NCI-H1092 (cell line): ENCODE measurements around the gene TANC1.

Experiments
- DNase-seq: peaks from one replicate; lab custom pipeline; 2025; lab: John Stamatoyannopoulos, UW

The TANC1 gene

DNA sequence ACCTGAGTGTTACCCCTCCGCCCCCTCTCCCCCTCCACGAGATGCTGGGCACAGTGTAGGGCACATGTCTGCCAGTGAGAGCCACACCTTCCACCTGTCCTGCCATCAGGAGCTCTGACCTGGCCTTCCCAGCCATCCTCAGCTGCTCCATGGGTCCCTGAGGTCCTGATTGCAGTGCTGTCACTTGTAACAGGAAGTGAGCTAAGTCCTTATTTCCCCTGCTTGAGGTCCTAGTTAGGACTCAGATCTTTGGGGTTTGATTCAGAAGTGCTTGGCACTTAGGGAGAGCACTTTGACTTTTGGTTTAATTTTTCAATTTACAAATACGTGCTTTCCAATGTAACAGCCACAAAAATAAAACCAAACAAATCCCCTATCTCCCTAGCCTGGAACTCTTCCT is 192.5 kb downstream of the TANC1 start:
- no peak for DNase-seq

DNA sequence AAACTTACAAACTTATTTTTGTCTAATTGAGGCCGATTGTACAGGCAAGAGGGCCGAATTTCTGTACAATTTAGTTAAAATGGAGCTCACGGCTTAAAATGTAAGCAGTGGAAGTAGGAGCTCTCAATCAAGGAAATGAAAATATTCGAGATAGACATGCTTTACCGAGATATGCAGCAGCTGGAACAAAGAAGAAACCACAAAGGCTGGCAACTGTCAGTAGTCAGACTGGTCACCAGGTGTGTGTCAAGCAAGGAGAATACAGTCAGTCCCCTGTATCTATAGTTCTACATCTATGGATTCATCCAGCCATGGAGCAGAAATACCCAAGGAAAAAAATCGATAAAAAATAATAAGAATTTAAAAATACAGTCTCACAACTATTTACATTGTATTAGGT is 195.5 kb downstream of the TANC1 start:
- no peak for DNase-seq

DNA sequence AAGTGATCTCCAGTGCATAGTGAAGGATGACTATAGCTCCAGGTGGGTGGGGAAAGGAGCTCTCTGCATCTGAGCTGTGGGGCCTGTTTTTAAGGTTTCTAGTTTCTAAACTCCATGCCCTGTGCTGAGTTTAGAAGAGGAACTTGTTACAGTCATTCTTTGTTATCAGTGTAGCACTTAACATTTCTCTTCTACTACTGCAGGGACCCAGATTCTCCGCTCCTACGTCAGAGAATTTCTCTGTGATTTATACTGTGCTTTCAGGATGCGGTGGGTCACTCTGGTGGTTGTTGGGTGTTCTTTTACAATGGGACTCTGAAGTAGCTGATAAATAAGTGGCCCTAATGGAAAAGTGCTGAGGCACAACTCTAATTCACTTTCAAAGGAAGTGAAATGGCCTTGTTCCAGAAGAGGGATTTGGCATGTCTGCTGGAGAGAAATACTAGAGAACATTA is 196.0 kb downstream of the TANC1 start:
- no peak for DNase-seq

DNA sequence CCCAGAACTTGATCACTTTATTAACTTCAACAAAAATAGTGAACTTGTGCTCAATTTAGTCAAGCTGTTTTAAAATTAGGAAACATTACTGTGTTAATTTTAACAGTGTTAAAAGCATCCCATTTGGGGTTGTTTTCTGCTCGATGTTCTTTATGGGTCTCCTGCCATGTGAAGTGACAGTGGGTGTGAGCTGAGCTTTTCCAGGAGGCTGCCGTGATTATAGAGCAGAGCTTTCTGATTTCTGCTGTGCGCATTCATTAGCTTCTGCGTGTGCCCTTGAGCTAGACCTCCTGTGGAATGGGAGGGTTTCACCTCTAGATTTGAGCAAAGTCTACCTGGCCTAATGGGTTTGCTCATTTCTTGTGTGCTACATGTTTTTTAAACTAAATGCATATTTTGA is 196.6 kb downstream of the TANC1 start:
- no peak for DNase-seq

DNA sequence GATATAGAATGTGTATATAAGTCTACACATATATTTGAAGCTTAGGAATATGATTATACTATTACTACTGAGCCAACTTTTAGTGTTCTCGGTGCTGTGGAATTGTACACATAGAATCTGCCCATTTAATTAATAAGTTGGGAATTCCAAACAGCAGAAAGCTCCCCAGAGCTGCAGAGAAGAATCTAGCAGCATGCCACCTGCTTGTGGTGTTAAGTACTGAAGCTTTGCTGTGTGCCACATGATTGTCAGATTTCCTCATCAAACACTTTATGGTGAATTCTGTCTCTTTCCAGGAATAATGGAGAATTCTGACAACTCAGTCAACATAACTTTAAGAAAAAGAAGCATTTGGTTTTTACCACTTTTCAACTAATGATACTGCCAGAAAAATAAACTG is 200.3 kb downstream of the TANC1 start:
- no peak for DNase-seq

DNA sequence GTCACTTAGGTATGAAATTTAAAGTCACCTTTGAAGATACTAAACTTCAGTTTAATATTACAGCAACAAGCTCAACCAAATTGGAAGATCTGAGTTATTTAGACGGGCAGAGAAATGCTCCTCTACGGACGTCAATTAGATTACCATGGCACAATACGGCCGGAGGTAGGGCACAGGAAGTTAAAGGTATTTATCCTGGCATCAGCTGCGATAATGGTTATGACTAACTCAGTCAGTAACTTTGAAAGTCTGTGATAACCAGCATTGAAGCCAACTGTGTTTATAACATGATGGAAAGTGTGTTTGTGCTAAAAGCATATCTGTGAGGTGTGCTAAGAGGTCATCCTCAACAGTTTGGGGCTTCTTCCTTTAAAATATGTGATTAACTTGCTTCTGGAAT is 200.7 kb downstream of the TANC1 start:
- DNase-seq = no peak

DNA sequence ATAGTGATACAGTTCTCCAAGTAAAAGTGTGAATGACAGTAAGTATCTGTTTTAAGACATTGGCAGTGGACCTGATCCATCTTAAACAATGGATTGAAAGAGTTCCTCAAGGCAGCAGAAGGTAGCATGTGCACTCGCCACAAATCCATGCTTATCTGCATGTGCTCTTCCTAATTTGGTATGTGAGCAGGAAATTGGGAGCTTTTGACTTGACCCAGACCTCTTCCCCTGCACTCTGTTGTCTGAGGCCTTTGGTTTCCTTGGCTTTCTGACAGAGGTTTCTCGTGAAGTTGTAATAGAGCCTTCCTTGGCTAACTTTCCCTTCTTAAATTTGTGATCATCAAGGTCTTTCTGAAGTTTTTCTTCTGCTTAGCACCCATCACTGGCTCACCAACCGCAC is 204.0 kb downstream of the TANC1 start:
- DNase-seq = no peak

DNA sequence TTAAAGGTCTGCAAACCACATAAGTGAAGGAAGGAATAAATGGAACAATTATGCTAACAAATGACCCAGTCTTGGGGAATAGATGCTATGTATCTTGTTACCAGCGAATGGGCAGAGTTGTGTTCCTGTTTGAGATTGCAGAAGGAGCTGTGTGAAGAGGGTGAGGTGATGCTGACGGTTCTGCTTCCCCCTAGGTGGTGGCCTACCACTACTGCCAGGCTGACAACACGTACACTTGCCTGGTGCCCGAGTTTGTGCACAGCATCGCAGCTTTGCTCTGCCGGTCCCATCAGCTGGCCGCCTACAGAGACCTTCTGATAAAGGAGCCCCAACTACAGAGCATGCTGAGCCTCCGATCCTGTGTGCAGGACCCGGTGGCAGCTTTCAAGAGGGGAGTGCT is 206.3 kb downstream of the TANC1 start:
- no peak for DNase-seq

DNA sequence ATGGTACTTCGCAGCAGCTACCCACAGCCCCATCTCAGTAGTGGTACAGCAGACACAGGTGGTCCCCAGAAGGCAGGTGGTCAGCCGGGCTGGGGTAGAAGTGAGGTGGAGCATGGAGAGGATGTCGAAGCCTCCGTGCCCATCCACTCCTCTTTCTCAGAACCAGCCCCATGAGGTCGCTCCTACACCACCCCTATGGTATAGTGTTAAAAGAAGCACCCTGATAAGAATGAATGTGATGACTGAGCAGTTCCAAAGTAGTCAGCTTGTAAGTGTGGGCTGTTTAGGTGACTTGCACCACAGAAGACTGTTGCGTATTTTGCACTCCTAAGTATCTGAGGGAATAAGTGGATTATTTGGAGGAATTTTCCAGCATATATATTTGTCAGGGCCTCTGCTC is 206.7 kb downstream of the TANC1 start:
- no peak for DNase-seq

DNA sequence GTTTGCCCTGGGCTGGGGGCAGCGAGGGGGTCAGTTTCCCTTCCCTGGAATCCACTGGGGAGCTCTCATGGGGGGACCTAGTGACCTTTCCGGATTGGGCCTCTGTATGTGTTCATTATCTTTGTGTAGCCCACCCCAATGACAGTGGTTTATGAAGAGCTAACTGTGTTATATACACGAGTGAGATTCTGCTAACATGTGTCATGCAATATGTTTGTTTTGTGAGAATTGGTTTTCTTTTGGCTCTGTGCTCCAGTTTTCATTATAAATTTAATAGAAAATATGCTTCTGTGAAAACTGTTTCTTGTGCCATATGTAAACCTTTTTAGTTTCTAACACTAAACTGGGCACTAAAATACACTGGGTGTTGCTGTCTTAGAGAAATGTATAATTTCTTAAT is 207.5 kb downstream of the TANC1 start:
- no peak for DNase-seq

DNA sequence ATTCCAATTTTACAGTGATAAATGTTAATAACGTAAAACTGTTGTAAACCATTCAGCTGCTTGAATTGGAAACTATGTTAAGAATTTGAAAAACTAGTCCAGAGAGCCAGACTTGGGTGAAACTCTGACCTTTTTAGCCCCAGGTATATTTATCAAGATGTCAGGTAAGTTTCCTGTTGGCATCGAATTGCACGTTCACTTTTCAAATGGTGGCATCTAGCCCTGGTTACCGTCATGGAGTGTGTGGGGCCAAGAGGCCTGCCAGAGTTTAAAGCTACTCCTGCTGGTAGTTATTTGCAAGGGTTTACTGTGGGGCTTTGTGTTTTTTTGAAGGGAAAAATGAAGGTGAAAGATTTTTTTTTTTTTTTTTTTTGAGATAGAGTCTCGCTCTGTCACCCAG is 208.1 kb downstream of the TANC1 start:
- DNase-seq = no peak

DNA sequence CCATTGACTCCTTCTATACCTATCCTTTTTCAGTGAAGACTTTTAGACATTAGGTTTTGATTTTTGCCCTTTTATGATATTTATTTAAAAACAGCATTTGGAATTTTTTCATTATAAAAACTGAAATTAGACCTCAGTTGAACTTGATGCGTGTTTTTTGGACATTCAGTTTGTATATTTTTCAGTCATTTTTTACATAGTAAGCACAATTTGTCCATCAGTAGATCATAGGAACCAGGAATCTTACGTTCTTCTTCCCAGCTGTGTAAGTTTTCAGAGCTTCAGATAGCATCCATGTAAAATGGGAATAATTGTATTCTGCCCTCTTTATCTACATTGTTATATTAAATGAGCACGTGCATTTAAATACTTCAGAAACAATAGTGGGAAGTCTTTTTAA is 208.9 kb downstream of the TANC1 start:
- DNase-seq = no peak

DNA sequence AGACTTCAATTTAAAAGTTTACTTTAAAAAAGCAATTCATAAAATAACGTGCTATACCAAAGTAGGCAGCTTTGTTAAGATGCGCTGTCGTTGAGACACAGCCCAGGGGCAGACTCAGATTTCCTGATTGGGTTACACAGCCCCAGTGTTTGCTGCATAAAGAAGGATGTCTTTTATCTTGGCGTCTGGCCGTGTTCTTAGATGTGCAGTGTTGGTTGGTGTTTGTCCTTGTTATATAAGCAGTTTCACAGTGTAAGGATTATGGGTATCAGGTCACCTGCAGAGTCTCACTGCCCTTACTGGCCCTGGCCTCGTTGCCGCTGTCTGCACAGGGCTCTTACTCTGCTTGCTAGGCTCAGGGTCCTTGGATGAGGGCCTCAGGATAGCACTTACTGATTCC is 209.5 kb downstream of the TANC1 start:
- DNase-seq = no peak

DNA sequence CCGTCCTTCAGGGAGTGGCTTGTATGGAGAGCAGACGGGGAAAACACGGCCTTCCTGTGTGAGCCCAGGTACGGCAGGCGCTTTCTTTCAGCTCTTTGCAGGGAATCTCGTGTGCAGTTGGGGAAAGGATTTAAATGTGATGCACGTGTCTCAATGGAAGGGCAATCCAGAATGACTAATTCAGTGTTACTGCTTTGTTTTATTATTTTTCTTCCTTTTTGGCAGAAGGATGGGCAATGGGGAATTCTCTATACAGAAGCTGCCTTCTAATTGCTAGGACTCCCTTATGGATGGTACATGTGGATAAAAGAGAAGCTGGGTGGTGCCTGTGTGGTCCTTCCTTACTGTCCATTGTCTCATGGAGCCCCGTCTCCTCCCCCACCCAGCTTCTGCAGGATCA is 210.7 kb downstream of the TANC1 start:
- no peak for DNase-seq

DNA sequence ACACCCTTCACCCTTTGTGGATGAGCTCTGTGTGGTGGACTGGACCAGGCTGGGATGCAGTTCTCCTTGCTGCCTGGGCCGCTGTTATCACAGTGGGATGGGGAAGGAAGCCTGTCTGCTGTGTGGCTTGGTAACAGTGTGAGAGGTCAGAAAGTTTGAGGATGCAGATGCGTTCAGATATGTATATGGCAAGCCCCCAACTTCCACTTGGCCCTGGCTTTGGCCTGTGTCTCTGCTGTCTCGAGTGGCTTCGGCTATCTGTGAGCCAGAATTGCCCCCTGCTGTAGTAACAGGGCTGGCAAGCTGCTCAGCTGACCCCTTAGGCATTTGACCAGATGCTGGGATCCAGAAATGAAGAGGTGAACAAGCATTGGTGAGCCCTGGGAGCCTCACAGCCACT is 211.3 kb downstream of the TANC1 start:
- DNase-seq = no peak

DNA sequence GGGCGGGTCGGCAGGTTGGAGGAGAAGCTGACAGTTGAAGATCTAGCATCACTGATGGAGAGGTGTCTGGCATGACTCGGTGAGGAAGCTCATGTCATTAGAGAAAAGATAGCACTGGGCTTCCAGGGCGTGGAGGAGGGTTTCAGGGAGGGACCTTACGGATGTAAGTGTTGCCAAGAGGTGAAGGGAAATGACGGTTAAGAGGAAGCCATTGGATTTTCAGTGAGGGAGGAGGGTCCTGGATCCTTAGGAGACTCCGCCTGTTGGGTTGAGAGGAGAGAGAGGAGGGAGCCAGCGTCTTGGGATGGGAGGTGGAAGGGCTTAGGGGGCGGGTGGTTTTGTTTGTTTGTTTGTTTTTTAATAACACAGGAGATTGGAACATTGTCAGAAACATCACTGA is 214.9 kb downstream of the TANC1 start:
- no peak for DNase-seq

DNA sequence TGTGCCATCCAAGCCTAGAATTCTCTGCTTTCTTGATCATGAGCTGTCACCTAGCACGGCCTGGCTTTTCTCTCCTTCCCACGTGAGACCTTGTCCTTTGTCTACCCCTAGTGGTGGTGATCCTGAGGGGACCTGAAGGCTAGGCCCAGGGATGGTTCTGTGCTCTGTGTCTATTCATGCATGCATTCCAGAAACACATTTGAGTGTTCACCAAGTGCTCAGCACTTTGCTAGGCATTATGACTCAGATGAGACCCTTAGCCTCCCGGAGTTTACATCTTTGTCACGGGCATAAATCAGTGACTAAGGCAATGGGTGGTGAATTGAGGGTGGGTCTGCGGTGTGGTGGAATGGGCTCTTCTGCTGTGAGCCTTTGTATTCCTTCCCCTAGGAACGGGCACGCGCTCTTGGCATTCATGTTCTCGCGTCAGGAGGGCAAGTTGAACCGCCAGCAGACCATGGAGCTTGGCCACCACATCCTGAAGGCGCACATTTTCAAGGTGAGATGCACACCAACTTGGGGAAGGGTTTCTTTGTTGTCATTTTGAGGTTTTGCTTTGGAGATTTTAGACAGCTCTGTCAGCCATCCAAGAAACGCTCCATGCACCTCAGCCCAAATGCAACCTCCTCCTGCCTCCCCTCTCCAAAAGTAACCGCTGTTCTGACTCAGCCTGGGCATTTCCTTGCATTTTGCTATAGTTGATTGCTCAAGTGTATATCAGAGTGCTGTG is 217.1 kb downstream of the TANC1 start:
- DNase-seq = no peak

DNA sequence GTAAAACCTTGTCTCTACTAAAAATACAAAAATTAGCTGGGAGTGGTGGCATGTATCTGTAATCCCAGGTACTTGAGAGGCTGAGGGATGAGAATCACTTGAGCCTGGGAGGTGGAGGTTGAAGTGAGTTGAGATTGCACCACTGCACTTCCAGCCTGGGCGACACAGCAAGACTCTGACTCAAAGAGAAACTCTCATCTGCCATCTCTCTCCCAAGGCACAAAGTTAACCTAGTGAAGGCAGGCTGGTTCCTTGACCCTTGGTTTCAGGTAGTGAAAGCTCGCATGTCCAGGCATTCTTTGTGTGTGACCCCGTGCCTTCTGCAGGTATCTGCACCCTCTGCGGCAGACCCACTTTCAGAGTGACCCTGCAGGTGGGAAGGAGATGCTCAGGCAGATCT is 218.0 kb downstream of the TANC1 start:
- DNase-seq = no peak

DNA sequence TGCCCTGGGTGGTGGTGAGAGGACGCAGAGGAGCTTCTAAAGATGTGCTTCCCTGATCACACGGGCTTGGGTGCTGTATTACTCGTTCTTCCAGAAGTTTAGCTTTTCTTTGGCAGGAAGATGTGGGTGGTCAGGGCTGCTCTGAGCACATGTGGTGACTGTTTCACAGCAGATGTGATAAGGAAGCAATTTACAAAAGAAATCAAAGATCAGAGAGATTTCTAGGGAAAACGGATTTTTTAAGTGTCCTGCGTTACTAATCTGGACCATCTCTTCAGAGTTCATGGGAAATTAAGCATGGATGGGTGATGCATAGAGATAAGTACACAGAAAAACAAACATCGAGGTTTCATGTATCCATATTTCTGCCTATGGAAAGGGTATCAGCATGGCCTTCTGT is 218.7 kb downstream of the TANC1 start:
- no peak for DNase-seq

DNA sequence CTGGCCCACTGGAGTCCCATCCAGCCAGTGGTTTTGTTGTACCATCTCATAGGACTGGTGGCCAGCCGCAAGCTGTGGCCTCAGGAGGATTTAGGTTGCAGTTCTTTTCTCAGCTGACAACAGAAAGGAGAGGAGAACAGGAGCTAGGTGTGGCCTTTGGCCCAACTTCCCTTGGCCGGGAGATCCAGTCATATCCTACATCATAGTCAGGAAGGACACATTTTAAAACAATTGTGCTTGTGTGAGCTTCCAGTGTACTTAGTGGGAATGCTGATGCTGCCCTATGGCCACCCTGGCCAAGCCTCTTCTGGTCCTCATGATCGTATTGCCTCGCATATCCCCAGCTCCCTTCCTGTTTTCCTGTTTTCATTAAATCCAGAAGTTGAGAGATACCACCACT is 220.0 kb downstream of the TANC1 start:
- DNase-seq = no peak

DNA sequence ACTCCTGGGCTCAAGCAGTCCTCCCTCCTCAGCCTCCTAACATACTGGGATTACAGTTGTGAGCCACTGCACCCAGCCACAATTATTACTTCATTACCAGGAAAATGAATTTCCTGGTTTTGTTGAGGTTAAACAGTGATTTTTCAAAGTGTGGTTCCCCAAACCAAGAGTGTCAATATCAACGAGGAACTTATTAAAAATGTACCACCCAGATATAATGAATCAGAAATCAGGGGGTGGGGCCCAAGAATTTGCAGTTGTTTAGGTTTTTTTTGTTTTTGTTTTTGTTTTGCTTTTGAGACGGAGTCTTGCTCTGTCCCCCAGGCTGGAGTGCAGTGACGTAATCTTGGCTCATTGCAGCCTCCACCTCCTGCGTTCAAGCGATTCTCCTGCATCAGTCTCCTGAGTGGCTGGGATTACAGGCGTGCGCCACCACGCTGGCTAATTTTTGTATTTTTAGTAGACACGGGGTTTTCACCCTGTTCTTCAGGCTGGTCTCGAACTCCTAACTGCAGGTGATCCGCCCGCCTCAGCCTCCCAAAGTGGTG is 224.0 kb downstream of the TANC1 start:
- no peak for DNase-seq

DNA sequence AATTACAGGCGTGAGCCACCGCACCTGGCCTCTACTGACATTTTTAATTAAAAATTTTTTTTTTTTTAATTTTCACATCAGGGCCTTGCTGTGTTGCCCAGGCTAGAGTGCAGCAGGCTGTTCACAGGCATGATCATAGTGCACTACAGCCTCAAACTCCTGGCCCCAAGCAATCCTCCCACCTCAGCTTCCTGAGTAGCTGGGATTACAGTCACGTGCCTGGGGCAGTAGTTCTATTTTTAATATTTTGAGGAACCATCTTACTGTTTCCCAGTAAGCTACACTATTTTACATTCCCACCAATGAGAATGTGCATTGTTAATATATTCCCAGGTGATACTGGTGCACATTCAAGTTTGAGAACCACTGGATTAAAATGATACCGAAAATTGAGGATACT is 225.4 kb downstream of the TANC1 start:
- no peak for DNase-seq

DNA sequence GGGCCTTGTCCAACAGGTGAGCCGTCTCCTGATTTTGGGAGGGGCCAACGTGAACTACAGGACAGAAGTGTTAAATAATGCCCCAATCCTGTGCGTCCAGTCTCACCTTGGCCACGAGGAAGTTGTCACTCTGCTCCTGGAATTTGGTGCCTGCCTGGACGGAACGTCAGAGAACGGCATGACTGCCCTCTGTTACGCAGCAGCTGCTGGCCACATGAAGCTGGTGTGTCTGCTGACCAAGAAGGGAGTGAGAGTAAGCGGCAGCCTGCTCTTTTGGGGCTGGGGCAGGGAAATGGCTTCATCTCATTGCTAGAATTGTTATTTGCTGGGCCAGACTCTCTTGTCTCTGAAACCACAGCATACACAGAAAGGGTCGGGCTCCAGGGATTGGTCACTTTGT is 225.8 kb downstream of the TANC1 start:
- DNase-seq = no peak

DNA sequence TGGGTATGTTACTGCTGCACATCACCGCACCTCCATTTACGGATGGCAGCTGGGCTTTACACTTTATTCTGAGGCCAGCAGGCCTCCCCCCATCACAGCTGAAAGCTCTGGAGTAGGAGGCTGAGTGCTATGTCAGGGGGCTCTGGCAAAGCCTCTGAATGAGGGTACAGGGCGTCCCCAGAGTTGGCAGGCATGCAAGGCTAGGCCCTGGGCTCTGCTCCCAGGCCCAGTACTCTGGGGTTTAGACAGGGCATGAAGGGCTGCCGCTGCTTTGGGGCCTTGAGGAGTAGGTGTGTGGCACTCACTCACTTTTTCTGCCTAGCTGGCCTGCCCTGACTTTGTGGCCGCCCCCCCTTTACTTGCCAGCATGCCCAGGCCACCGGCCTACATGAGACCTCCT is 227.3 kb downstream of the TANC1 start:
- no peak for DNase-seq
